GM23338 (cell line): Measurements from ENCODE around the gene LMO1.

Experiments
- CREB1 ChIP-seq: fragments of 250-450 bp; sonication (Bioruptor Pico); IDR thresholded peaks from 2 replicates; pipeline ENCODE4 v1.5.0; 2020; ENCODE audit warnings: low read depth, mild to moderate bottlenecking, moderate library complexity
- CTCF ChIP-seq, 2 experiments: fragments of 200-600 bp in 1 of 2; sonication (generic) in 1 of 2; conservative IDR thresholded peaks; 2 replicates each; pipeline versions ENCODE4 v1.5.1 to v1.6.1; 2016 to 2017; ENCODE audit warnings: antibody characterized with exemption in 2 of 2, low read depth in 2 of 2, mild to moderate bottlenecking in 2 of 2, moderate library complexity in 1 of 2
- EZH2 ChIP-seq: fragments of 200-600 bp; sonication (generic); IDR thresholded peaks from one replicate; pipeline ENCODE4 v1.8.0; 2017; ENCODE audit warnings: antibody characterized with exemption, mild to moderate bottlenecking, low read depth; ENCODE audit not compliant: unreplicated experiment
- JUNB ChIP-seq: IDR thresholded peaks from one replicate; pipeline ENCODE4 v1.6.1; 2016; ENCODE audit warnings: antibody characterized with exemption; ENCODE audit not compliant: unreplicated experiment
- POLR2AphosphoS5 ChIP-seq: IDR thresholded peaks from 2 replicates; pipeline ENCODE4 v1.6.1; 2016; ENCODE audit warnings: antibody characterized with exemption, low read depth
- STAT1 ChIP-seq: IDR thresholded peaks from one replicate; pipeline ENCODE4 v1.6.1; 2016; ENCODE audit warnings: antibody characterized with exemption; ENCODE audit not compliant: unreplicated experiment
- TF ChIP-seq, protein P1 (sequence below): IDR thresholded peaks from one replicate; pipeline ENCODE4 v1.6.1; 2018; ENCODE audit warnings: antibody characterized with exemption; ENCODE audit not compliant: unreplicated experiment

DNA sequence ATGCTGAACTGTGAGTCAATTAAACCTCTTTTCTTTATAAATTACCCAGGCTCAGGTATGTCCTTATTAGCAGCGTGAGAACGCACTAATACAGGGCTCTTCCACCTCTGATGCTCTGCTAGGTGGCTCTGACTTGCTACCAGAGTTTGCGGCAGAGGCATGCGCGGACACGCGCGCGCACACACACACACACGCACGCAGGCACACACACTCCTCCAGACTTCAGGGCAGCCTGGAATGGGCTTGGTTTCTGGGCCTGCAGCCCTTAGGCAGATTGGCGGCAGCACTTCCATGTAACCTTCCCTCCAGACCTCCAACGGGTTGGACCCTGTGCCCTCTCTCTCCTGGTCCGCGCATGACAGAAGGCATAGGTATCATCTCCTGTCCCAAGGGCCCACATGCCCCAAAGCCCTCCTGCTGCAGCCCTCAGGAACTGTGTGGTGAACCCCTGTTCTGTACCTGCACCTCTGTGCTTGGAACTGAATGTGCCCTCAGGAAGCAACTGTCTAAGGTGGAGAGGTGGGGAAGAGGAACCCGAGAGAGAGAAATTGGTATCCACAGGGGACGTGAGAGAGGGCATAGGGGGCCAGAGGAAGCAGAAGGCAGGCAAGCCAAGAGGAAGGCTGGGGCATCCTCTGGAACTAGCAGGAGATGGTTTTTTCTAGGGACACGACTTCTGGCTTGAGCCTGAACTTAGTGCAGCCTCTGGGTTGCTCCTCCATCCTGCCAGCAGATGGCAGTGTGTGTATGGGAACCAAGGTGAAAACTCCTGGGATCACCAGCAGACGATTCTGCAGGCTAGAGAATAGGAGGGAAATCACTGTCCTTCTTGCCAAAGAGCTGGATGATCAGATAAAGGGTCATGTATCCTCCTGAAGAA lies 71.4 kb downstream of the LMO1 start:
- TF ChIP-seq CTCF (conservative IDR thresholded peaks at IDR 0.05; ENCODE audit: low read depth in 2 of 2) (peak; percentile 86 to 98), POLR2AphosphoS5 (no peak), EZH2 (no peak), CREB1 (no peak), STAT1 (no peak), JUNB (no peak)
- TF ChIP-seq, protein P1, sequence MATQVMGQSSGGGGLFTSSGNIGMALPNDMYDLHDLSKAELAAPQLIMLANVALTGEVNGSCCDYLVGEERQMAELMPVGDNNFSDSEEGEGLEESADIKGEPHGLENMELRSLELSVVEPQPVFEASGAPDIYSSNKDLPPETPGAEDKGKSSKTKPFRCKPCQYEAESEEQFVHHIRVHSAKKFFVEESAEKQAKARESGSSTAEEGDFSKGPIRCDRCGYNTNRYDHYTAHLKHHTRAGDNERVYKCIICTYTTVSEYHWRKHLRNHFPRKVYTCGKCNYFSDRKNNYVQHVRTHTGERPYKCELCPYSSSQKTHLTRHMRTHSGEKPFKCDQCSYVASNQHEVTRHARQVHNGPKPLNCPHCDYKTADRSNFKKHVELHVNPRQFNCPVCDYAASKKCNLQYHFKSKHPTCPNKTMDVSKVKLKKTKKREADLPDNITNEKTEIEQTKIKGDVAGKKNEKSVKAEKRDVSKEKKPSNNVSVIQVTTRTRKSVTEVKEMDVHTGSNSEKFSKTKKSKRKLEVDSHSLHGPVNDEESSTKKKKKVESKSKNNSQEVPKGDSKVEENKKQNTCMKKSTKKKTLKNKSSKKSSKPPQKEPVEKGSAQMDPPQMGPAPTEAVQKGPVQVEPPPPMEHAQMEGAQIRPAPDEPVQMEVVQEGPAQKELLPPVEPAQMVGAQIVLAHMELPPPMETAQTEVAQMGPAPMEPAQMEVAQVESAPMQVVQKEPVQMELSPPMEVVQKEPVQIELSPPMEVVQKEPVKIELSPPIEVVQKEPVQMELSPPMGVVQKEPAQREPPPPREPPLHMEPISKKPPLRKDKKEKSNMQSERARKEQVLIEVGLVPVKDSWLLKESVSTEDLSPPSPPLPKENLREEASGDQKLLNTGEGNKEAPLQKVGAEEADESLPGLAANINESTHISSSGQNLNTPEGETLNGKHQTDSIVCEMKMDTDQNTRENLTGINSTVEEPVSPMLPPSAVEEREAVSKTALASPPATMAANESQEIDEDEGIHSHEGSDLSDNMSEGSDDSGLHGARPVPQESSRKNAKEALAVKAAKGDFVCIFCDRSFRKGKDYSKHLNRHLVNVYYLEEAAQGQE, result no peak
